HG03457 (cell line): ENCODE measurements around the gene ZBTB12.
"Not testable (repeated sequence)": the region's sequence is repeated elsewhere in the genome, so short reads cannot be mapped to it uniquely, and the experiment has no call there.

Experiments
- ATAC-seq: cut with Tn5 transposase; IDR thresholded peaks from one replicate; pipeline ENCODE4 v1.9.1; 2021; ENCODE audit warnings: moderate number of reproducible peaks; ENCODE audit not compliant: unreplicated experiment

Gene ZBTB12

GRCh38 chr6:31877125-31877650, 24.7 kb downstream of the ZBTB12 start:
- ATAC-seq: no peak

GRCh38 chr6:31876357-31876756, 25.5 kb downstream of the ZBTB12 start:
- no peak for ATAC-seq

DNA sequence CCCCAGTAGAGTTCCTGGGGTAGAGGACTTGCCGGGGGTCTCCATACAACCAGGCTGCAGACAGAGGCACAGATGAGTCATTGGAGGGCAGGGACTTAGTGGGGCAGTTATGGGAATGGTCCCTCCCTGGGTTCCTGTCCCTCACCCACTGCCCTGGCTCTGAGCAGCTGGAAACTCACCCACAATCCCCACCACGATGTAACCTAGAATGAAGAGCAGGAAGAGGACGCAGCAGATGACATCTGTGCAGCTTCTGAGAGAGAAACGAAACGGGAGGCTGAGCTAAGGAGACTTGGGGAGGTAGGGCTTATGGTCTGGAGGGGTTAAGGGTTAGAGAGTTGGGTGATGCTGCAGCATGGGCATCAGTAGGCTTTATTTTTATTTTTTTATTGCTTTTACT, 26.0 kb downstream of the ZBTB12 start:
- no peak for ATAC-seq

- no peak for ATAC-seq
Measured at GRCh38 chr6:31874836-31875572, 26.9 kb downstream of the ZBTB12 start.

DNA sequence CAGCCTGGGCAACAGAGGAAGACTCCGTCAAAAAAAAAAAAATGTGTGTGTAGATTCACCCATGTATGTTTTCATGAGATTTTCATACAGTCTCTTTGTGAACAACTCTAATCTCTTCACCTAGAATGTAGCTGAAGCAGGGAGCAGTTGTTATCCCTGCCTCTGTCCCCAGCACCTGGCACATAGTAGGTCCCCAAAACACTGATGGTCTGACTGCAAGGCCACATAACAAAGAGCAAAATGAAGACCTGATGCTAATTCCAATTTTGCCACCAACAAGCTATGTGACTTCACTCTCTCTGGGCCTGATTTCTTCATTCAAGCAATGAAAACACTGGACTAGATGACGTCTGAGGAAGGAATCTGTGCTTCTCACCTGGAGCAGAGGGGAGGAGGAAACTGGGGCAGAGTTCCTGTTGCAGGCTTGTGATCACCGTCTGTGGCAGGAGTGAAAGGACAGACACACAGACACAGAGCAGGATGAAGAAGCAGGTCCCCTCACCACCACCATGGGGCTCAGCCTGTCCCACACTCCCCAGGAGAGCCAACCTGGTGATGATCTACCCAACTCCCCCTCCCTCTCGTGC, 27.7 kb downstream of the ZBTB12 start:
- ATAC-seq: no peak

- ATAC-seq: no peak
Measured at GRCh38 chr6:31871046-31871659, 30.7 kb downstream of the ZBTB12 start.

GRCh38 chr6:31870385-31870921, 31.4 kb downstream of the ZBTB12 start:
- no peak for ATAC-seq

GRCh38 chr6:31869343-31869742, 32.5 kb downstream of the ZBTB12 start:
- ATAC-seq: no peak

DNA sequence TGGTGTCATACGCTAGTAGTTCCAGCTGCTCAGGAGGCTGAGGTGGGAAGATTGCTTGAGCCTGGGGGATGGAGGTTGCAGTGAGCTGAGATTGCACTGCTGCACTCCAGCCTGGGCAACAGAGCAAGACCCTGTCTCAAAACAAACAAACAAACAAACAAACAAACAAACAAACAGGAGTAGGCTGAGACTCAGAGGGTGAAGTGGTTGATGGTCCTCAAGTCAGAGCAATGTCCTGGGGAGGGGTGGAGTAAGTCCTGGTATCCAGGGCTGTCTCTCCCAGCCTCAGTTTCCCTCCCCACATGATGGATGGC, 33.3 kb downstream of the ZBTB12 start:
- ATAC-seq: not testable (repeated sequence)

DNA sequence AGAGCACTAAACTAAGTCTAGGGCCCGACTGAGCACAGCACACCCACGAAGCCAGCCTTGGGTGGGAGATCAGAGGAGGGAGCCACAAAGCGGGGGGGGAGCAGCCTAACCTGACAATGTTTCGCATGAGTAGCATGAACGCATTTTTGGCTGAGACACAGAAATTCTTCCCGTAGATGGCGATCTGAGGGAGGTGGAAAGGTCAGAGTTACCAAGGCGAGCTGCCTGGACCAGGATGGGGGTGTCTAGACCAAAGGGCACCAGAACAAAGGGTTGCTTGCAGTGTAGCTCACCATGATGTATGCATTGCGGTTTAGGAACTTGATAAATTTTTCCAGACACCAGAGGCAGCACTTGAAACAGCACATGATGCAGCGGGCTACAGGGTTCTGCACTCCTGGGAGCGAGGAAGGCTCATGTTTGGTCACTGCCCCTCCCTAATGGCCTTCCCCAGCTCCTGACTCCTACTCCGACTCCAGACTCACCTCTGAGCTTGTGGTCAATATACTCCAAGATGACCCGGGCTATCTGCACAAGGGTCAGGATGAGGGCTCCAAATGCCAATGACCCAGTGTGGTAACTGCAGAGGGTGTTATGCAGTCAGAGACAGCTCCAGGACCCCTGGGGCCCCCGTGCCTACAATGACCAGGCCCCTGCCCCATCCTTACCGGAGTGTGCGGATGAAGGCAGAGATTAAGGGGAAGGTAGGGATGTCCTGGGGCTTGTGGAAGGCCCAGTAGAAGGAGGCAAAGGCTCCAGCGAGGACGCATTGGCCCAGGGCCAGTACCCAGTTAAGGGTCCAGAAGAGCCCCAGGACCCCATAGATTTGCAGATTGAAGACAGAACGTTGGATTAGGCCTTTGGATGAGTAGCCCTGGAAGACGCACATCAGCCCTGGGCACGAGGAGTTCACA, 36.4 kb downstream of the ZBTB12 start:
- ATAC-seq: no peak

DNA sequence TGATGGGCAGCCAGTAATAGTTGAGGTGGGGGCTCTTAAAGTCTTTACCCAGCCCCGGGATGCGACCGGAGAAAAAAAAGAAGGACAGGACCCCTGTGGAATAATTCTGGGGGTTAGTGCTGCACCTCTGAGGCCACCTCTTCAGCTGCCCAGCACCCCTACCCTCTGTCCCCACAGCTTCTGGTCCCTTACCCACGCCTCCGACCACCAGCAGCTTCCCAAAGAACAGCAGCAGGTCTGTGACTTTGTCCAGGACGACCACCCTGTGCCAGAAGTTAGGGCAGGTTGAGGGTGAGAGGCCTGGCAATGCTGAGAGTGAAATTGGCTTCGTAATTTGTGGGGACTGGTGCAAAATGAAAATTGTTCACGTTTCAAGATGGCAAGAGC, 37.1 kb downstream of the ZBTB12 start:
- no peak for ATAC-seq

GRCh38 chr6:31864123-31864562, 37.7 kb downstream of the ZBTB12 start:
- ATAC-seq: not testable (repeated sequence)

- peak; percentile 82 for ATAC-seq
Measured at GRCh38 chr6:31862344-31863235, 39.3 kb downstream of the ZBTB12 start, which contains the start of gene NEU1. TSS of gene NEU1 (minus strand) at chr6:31862821. CDS start at chr6:31862776, 45 bp downstream.

GRCh38 chr6:31861919-31862343, 40.0 kb downstream of the ZBTB12 start:
- ATAC-seq: no peak

DNA sequence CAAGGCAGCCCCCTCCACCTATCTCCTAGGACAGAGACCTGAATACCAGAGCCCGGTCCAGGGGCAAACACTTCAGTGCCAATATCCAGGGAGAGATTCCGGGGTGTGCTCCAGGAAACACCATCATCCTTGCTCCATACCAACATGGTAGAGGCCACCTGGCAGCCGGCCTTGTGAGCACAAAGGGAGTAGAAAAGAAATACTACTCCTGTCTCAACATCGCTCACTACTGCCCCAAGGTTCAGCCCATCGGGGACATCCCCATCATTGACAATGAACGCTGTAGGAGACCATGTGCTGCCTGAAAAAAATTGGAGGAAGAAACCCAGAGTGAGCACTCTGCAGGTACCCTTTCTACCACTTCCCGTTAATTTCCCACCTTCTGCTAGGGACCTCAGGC, 40.7 kb downstream of the ZBTB12 start:
- ATAC-seq: no peak

DNA sequence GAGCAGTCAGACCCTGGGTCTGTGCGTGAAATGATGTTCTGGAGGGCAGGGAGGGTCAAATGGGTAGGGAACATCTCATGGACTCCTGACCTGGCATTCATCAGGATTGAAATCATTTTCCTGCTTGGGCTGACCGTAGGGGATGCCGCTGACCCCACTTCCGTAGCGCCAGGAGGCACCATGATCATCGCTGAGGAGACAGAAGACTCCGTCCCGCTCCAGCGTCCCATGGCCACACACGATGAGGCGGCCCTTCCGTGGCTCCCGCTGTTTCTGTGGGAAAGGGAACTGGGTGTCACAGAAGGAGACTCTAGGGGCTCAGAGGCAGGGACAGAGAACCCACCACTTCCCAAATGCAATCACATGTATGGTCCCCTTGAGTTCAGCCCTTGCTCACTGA, 41.5 kb downstream of the ZBTB12 start:
- ATAC-seq: no peak

- no peak for ATAC-seq
Measured at GRCh38 chr6:31859923-31860322, 42.0 kb downstream of the ZBTB12 start.

- ATAC-seq: no peak
Measured at GRCh38 chr6:31858707-31859106, 43.2 kb downstream of the ZBTB12 start.

DNA sequence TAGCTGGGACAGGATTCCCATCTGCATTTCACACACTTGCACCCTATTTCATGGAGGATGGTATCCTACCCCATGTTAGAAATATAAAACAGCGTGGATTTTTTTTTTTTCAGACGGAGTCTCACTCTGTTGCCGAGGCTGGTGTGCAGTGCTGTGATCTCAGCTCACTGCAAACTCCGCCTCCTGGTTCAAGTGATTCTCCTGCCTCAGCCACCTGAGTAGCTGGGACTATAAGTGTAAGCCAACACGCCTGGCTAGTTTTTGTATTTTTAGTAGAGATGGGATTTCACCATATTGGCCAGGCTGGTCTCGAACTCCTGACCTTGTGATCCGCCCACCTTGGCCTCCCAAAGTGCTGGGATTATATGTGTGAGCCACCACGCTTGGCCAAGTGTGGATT, 44.1 kb downstream of the ZBTB12 start:
- not testable (repeated sequence) for ATAC-seq
